BLaER1 (cell line): ENCODE results near the gene ANXA8.

Source experiments
- H3K27ac ChIP-seq: shearing (Covaris generic); formaldehyde crosslinking; 2 replicates; pipeline ENCODE4 v1.8.1; 2022
- H3K27me3 ChIP-seq: shearing (Covaris generic); formaldehyde crosslinking; 2 replicates; pipeline ENCODE4 v1.8.1; 2022
- H3K36me3 ChIP-seq: shearing (Covaris generic); formaldehyde crosslinking; 2 replicates; pipeline ENCODE4 v1.8.1; 2022
- H3K4me1 ChIP-seq: shearing (Covaris generic); formaldehyde crosslinking; 2 replicates; pipeline ENCODE4 v1.8.1; 2022
- H3K4me2 ChIP-seq: shearing (Covaris generic); formaldehyde crosslinking; 2 replicates; pipeline ENCODE4 v1.8.1; 2022
- H3K4me3 ChIP-seq: shearing (Covaris generic); formaldehyde crosslinking; 2 replicates; pipeline ENCODE4 v1.8.1; 2022
- H3K9ac ChIP-seq: shearing (Covaris generic); formaldehyde crosslinking; 2 replicates; pipeline ENCODE4 v1.8.1; 2022
- H3K9me3 ChIP-seq: shearing (Covaris generic); formaldehyde crosslinking; 2 replicates; pipeline ENCODE4 v1.8.1; 2022
- H4K20me1 ChIP-seq: shearing (Covaris generic); formaldehyde crosslinking; 2 replicates; pipeline ENCODE4 v1.8.1; 2022
- Cebpa-rat ChIP-seq: shearing (Covaris generic); IDR thresholded peaks from 2 replicates; pipeline ENCODE4 v1.8.1; 2022

Gene ANXA8

DNA sequence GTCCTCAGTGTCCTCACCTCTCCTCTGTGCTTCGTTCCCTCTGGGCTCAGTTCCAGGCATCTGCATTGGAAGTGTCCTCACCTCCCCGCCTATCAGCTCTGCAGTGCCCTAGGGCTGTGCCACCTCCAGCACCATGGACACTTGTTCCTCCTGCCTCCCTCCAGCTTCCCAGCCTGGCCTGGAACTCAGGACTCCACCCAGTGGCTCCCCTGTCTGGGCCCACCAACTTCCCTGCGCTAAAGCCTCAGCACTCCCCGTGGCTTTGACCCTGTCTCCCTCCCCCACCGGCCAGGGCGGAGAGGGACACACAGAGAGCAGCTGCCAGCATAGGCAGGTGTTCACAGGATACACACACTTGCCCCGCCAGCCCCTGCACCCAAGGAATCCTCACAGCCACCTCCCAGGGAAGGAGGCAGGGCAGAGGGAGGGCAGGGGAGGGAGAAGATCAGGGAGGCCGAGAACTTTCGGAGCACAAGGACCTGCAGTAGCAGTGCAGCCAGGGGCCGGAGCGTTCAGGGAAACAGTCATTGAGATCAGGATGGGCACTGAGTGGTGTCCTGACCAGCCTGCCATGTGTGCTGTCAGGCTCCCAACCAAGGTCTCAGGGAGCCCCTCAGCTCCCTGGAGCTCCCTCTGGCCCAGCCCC, 31.3 kb downstream of the ANXA8 start:
- no peaks in the 10 kb centered on the region for H3K27me3 ChIP-seq
- H3K9me3 ChIP-seq, result no peaks in the 10 kb centered on the region
- H3K4me2 ChIP-seq, result peak overlapping the region; percentile 80
- no peaks in the 10 kb centered on the region for H4K20me1 ChIP-seq
- no peaks in the 10 kb centered on the region for H3K36me3 ChIP-seq
- H3K27ac ChIP-seq, result peak overlapping the region; percentile 38; the same call in 1 of the 2 replicates
- no peak for TF ChIP-seq Cebpa-rat
- H3K4me1 ChIP-seq, result peaks cover 90% of the 10 kb centered on the region
- no peak overlapping the region for H3K4me3 ChIP-seq
- H3K9ac ChIP-seq, result no peak overlapping the region

DNA sequence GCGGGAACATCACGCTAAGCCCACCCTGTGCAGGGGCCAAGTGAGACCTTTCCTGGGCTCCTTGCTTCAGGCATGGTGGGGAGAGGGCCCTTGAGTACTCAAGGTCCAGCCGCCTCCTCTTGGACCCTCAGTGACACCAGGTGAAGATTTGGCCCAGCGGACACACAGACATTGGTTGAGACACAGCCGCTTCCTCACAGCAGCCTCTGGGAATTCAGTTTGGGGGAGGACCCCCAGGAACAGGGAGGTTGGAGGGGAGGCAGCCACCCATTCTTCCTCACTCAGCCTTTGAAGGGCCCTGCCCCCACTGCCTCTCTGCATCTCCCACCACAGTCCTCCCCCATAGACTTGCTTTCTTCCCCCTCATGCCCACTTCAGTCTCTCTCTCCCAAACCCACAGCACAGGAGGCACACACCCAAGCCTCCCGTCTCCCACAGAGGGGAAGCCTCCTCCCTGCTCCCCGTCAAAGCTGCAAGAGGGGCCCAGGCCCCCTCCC, 31.9 kb downstream of the ANXA8 start:
- no peaks in the 10 kb centered on the region for H4K20me1 ChIP-seq
- H3K9ac ChIP-seq, result 0 out of 2 replicates have a peak overlapping the region, but pooled peaks have one; percentile 19

DNA sequence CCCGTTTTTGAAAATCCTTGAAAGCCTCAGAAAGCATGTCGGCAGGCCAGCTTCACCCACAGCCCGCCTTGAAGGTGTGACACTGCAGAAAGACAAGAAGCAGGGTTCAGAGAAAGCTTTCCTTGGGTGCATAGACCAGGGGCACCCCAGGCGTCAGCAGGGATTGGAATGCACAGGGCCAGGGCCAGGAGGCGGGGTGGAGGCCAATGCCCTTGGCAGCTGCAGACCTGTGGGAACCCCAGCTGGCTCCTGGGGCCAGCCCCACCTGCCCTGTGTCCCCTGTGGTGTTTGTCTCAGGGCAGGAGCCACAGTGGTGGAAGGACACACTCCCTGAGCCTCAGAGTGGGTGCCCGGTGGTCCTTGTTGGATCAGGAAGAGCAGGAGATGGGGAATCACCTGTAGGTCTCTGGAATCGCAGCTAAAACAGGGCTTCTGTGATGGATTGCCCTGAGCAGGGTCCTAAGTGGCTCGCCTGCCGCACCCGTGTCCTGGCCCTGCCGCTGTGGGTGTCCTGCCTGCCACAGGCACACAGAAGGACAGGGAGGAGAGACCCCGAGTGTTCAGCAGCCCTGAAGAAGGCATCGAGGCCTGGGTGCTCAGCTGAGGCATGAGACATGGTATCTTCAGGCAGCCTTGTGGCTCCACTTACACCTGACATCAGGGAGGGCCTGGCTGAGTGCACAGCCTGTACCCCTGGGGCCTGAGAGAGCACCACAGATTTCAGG, 32.5 kb downstream of the ANXA8 start:
- Histone ChIP-seq H3K4me1 (peaks cover 84% of the 10 kb centered on the region), H3K27me3 (no peaks in the 10 kb centered on the region), H4K20me1 (no peaks in the 10 kb centered on the region), H3K27ac (0 out of 2 replicates have a peak overlapping the region, but pooled peaks have one; percentile 2), H3K4me3 (no peak overlapping the region), H3K9ac (0 out of 2 replicates have a peak overlapping the region, but pooled peaks have one; percentile 19), H3K4me2 (peak overlapping the region; percentile 80), H3K36me3 (no peaks in the 10 kb centered on the region), H3K9me3 (peaks cover 4% of the 10 kb centered on the region)
- TF ChIP-seq Cebpa-rat, result no peak

More for the DNA sequence above, 31.9 kb downstream of the ANXA8 start:
- no peaks in the 10 kb centered on the region; the same call in 1 of the 2 replicates for H3K9me3 ChIP-seq
- peak overlapping the region; percentile 38; the same call in 1 of the 2 replicates for H3K27ac ChIP-seq
- peak overlapping the region; percentile 80 for H3K4me2 ChIP-seq
- TF ChIP-seq Cebpa-rat, result no peak
- no peaks in the 10 kb centered on the region for H3K36me3 ChIP-seq
- H3K4me3 ChIP-seq, result no peak overlapping the region
- peaks cover 90% of the 10 kb centered on the region for H3K4me1 ChIP-seq
- H3K27me3 ChIP-seq, result no peaks in the 10 kb centered on the region

DNA sequence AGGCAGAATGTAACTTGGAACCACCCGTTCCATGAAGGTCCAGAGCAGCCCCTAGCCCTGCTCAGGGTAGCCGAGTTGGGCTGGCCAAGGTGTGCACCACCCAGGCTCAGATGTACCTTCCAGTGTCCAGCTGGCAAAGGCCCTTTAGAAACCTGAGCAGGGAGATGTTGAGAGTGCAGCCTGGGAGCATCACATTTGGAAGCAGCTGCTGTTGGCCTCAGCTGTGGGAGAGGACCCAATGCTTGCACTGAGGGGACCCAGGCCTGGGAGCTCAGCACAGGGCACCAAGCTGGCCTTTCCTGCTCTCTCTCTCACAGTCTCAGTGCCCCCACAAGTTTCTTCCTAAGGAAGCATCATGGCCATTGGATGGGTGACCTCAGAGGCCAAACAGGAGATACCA, 33.5 kb downstream of the ANXA8 start:
- peak overlapping the region; percentile 79 for H3K4me2 ChIP-seq
- TF ChIP-seq Cebpa-rat, result no peak
- peaks cover 74% of the 10 kb centered on the region for H3K4me1 ChIP-seq
- no peak overlapping the region for H3K4me3 ChIP-seq
- H3K27ac ChIP-seq, result no peak overlapping the region
- H3K36me3 ChIP-seq, result no peaks in the 10 kb centered on the region
- no peak overlapping the region for H3K9ac ChIP-seq
- H4K20me1 ChIP-seq, result no peaks in the 10 kb centered on the region
- H3K9me3 ChIP-seq, result peaks cover 13% of the 10 kb centered on the region
- H3K27me3 ChIP-seq, result no peaks in the 10 kb centered on the region

DNA sequence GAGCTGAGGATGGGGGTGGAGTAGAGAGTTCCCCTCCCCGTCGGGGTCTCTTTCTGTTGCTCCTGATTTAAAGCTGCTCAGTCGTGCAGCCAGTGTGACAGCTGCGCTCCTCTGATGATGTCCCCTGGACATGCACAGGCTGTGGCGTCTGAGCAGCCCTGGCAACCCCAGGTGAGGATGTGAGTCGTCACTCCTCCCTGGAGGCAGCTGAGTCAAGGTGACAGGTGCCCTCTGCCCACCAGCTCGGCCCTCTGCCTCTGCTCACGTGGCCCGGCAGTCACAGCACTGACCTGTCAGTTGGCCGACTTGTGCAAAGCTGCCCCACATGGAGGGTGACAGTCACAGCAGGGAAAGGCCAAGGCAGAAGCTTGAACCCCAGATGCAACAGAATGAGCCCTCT, 33.9 kb downstream of the ANXA8 start:
- Histone ChIP-seq H3K4me2 (peak overlapping the region; percentile 79), H3K4me3 (no peak overlapping the region), H3K36me3 (no peaks in the 10 kb centered on the region), H3K27ac (0 out of 2 replicates have a peak overlapping the region, but pooled peaks have one; percentile 30), H4K20me1 (no peaks in the 10 kb centered on the region), H3K4me1 (peaks cover 69% of the 10 kb centered on the region), H3K9ac (no peak overlapping the region), H3K27me3 (no peaks in the 10 kb centered on the region), H3K9me3 (peaks cover 18% of the 10 kb centered on the region)
- TF ChIP-seq Cebpa-rat, result no peak

DNA sequence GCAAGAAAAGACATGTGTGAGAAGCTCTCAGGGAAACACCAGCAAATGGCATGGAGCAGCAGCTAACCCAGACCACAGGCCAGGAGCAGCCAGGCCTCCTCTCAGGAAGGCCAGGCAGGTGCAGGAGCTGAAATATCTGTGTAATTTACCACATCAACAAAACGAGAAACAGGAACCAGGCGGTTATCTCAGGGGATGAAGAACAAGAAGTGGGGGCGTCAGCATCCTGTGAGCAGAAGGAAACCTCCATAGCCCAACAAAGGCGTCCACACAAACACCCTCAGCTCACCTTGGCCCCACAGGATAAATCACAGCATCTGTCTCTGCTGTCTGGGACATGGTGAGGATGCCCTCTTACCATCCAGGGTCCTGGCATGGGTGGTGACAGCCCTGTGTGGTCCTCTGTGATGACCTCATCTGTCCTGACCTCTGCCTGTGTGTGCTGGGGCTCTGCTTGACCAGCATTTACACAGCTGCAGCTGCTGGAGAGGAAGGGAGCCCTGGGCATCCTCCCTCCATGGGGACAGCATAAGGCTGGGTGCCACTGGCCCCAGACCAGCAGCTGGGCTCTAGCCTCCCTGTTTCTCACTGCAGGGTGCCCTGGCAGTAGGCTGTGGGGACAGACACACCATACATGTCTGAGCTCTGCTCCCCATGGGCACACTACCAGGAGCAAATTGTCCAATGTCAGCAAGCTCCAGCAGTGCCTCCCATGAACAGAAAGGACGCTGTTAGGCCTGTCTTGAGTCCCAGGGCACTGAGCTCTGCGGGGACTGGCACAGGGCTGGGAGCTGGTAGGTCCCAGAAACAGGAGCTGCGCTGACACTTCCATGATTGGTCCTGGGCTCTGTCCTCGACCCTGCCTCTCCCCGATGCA, 34.6 kb downstream of the ANXA8 start:
- H3K27ac ChIP-seq, result peak overlapping the region; percentile 30; the same call in 1 of the 2 replicates
- H3K4me3 ChIP-seq, result no peak overlapping the region
- no peaks in the 10 kb centered on the region for H3K27me3 ChIP-seq
- H4K20me1 ChIP-seq, result no peaks in the 10 kb centered on the region
- no peak for TF ChIP-seq Cebpa-rat
- peaks cover 24% of the 10 kb centered on the region for H3K9me3 ChIP-seq
- peak overlapping the region; percentile 79 for H3K4me2 ChIP-seq
- peaks cover 63% of the 10 kb centered on the region for H3K4me1 ChIP-seq
- 0 out of 2 replicates have a peak overlapping the region, but pooled peaks have one; percentile 6 for H3K9ac ChIP-seq
- no peaks in the 10 kb centered on the region for H3K36me3 ChIP-seq

DNA sequence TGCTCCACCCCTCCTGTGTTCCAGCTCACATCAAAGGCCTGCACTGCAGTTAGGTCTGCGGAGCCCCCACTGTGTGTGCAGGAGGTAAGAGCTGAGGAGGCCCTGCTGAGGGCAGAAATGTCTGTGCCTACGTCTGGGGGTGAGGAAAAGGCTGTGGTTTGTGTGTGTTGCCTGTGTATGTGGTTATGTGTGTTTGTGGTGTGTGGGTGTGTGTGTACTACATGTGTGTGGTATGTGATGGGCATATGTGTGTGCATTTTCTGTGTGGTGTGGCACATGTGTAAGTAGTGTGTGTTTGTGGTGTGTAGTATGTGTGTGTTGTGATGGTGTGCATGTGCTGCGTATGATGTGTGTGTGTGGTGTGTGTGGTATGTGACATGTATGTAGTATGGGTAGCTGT, 36.2 kb downstream of the ANXA8 start:
- Histone ChIP-seq H3K36me3 (no peaks in the 10 kb centered on the region), H3K27ac (peak overlapping the region; percentile 22; the same call in 1 of the 2 replicates), H3K27me3 (no peaks in the 10 kb centered on the region), H3K4me1 (peaks cover 46% of the 10 kb centered on the region), H3K9me3 (peaks cover 24% of the 10 kb centered on the region), H3K4me2 (no peak overlapping the region), H3K4me3 (no peak overlapping the region), H4K20me1 (no peaks in the 10 kb centered on the region), H3K9ac (no peak overlapping the region)
- no peak for TF ChIP-seq Cebpa-rat

DNA sequence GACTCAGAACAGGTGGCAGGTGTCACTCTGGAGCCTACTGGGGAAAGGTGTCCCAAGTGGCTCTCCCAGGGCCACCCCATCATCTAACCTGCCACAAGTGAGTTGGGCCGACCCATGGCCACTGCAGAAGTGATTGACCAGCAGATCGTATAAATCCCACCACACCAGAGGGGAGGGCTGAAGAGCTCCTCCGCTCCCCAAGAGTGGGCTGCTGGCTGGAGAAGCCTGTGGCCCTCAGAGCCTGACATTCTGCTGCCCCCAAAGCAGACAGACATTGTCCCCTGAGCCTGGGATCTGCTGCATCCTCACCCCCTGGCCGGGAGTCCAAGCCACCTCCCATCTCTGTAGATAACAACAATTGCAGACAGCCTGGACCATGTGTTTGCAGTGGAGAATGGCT, 36.7 kb downstream of the ANXA8 start:
- Histone ChIP-seq H3K9ac (no peak overlapping the region), H3K27ac (0 out of 2 replicates have a peak overlapping the region, but pooled peaks have one; percentile 22), H3K4me1 (peaks cover 41% of the 10 kb centered on the region), H4K20me1 (no peaks in the 10 kb centered on the region), H3K4me3 (no peak overlapping the region), H3K9me3 (peaks cover 24% of the 10 kb centered on the region), H3K36me3 (no peaks in the 10 kb centered on the region), H3K27me3 (no peaks in the 10 kb centered on the region), H3K4me2 (no peak overlapping the region)
- TF ChIP-seq Cebpa-rat, result no peak

DNA sequence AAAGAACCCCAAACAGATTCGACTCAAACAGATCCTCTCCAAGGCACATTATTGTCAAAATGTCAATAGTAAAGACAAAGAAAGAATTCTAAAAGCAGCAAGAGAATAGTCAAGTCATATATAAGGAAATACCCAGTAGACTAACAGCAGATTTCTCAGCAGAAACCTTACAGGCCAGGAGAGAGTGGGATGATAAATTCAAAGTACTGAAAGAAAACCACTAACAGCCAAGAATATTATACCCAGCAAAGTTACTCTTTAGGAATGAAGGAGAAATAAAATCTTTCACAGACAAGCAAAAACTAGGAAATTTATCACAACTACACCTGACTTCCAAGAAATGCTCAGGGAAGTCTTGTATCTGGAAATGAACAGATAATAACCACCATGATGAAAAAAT, 38.2 kb downstream of the ANXA8 start:
- H3K4me2 ChIP-seq, result no peak overlapping the region
- no peak overlapping the region for H3K4me3 ChIP-seq
- no peak overlapping the region for H3K9ac ChIP-seq
- no peaks in the 10 kb centered on the region for H4K20me1 ChIP-seq
- peaks cover 27% of the 10 kb centered on the region for H3K4me1 ChIP-seq
- no peaks in the 10 kb centered on the region for H3K36me3 ChIP-seq
- H3K27ac ChIP-seq, result no peak overlapping the region
- no peak for TF ChIP-seq Cebpa-rat
- no peaks in the 10 kb centered on the region for H3K27me3 ChIP-seq
- peaks cover 24% of the 10 kb centered on the region for H3K9me3 ChIP-seq
